Measurements from ENCODE around the gene TSPAN18. TPM values are rescaled to one million over a fixed set of nuclear protein-coding genes. Genes with fewer than 3 reads are reported as not detected.

Gene TSPAN18
- total RNA-seq, 1 donor from 2014 or later = 38.4 TPM

DNA sequence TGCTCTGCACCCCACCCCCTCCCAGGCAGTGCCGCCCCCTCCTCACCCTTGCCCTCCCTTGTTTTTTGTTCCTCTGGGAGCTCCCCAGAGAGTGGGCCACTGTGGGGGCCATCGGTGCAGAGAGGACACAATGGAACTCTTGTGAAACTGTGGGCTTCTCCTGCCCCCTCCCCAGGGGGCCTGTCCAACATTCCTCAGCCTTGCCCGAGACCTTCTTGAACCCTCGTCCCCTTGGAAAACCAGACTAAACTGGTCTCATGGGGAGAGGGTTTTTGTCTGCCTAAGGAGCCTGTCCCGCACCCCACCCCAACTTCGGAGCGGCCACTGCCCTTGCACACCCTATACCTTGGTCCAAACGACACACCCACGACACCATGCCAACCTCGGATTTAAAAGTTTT lies 72.2 kb downstream of the TSPAN18 start:
- no peaks in the 10 kb centered on the region for H3K4me1 ChIP-seq
- TF ChIP-seq, protein P1, sequence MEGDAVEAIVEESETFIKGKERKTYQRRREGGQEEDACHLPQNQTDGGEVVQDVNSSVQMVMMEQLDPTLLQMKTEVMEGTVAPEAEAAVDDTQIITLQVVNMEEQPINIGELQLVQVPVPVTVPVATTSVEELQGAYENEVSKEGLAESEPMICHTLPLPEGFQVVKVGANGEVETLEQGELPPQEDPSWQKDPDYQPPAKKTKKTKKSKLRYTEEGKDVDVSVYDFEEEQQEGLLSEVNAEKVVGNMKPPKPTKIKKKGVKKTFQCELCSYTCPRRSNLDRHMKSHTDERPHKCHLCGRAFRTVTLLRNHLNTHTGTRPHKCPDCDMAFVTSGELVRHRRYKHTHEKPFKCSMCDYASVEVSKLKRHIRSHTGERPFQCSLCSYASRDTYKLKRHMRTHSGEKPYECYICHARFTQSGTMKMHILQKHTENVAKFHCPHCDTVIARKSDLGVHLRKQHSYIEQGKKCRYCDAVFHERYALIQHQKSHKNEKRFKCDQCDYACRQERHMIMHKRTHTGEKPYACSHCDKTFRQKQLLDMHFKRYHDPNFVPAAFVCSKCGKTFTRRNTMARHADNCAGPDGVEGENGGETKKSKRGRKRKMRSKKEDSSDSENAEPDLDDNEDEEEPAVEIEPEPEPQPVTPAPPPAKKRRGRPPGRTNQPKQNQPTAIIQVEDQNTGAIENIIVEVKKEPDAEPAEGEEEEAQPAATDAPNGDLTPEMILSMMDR (IDR thresholded peaks at IDR 0.05) = no peak
- no peak overlapping the region for H3K27ac ChIP-seq
- no peaks in the 10 kb centered on the region for H3K36me3 ChIP-seq
- DNase-seq (no peak), ATAC-seq (no peak)
- H3K4me3 ChIP-seq = no peak overlapping the region
- H3K27me3 ChIP-seq (ENCODE audit: low read depth) = no peaks in the 10 kb centered on the region
- H3K9me3 ChIP-seq = no peaks in the 10 kb centered on the region
- intact Hi-C loops (cut with DNase I) = no loop called here

DNA sequence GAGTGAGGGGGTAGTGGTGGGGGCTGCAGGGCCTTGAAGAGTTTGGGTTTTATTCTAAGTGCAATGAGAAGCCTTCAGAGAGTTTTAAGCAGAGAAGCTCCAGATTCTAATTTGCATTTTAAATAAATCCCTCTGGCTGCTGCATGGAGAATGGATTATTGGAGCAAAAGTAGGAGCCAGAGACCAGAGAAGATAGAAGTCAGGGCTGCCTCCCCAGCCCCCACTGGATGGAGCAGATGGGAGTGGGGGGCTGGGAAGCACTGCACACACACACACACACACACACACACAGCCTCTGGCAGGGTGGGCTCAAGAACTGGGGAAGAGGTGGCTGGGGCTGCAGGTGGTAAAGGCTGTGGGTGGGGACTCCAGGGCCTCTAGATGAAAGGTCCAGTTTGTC lies 75.6 kb downstream of the TSPAN18 start:
- no peak overlapping the region for H3K4me3 ChIP-seq
- TF ChIP-seq, protein P1 (IDR thresholded peaks at IDR 0.05) = no peak
- no peaks in the 10 kb centered on the region for H3K36me3 ChIP-seq
- DNase-seq = no peak
- H3K9me3 ChIP-seq = no peaks in the 10 kb centered on the region
- no peaks in the 10 kb centered on the region for H3K4me1 ChIP-seq
- no peak overlapping the region for H3K27ac ChIP-seq
- intact Hi-C loops (cut with DNase I) = no loop called here
- H3K27me3 ChIP-seq (ENCODE audit: low read depth) = no peaks in the 10 kb centered on the region
- no peak for ATAC-seq

DNA sequence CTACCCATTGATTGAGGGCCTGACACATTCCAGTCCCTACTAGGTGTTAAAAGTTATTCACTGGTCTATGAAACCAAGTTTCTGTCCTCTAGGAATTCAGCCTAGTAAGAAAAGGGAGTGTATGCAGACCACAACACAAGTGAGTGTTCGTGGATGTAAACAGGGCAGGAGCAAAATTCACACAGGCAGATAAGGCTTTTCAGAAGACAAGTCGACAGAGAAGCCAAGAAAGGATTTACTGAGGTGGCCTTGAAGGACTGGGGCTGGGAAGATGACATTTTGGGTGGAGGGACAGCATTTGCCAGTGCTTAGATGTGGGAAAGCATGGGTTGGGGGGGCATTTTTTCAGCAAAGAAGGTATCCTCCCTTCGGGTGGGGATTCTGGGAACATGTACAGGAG lies 76.2 kb downstream of the TSPAN18 start:
- H3K36me3 ChIP-seq = no peaks in the 10 kb centered on the region
- TF ChIP-seq, protein P1 (IDR thresholded peaks at IDR 0.05) = no peak
- H3K27ac ChIP-seq = no peak overlapping the region
- no peaks in the 10 kb centered on the region for H3K27me3 ChIP-seq (ENCODE audit: low read depth)
- H3K4me3 ChIP-seq = no peak overlapping the region
- no peak for DNase-seq
- intact Hi-C loops (cut with DNase I) = no loop called here
- H3K4me1 ChIP-seq = no peaks in the 10 kb centered on the region
- no peak for ATAC-seq
- H3K9me3 ChIP-seq = no peaks in the 10 kb centered on the region

DNA sequence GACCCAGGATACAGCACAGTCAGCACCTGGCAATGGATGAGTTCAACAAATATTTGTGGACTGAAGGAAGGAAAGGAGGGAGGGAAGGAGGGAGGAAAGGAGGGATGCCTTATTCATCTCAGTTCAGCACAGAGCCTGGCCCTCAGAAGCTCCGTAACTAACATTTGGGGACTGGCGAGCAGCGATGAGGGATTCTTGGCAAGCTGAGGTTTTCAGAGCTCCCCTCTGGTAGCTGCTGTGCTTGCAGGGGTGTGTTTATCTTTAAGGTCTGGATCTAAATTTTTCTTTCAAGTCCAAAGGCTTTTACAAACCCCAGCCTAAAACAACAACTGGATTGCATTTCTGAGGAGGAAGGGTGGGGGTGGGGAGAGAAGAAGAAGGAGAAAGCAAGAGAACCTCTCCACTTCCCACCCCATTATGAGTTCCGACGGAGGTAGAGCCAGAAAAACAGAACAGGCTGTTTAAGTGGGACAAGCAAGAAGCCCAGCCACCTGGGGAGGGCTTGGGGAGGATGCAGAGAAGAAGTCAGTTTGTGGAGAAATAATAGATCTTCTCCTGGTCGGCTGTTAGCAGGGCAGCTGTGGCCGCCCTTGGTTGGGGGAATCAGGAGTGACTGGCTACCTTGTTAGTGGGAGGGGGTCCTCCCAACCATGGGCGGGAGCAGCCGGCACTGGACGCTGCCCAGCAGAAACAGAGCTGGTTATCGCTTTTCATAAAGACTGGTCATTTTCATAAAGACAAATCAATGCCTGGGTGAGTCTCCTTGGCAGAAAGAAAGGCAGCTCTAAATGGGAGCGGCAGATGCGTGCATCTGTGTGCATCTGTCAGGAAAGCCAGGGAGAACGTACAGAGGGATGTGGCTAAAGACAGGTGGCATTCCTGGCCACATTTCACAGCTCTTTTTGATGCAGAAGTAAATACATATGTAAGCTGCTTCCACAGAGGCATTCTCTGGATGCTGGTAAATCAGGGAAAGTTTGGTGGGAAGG lies 78.0 kb downstream of the TSPAN18 start:
- intact Hi-C loops (cut with DNase I) = no loop called here
- Histone ChIP-seq H3K36me3 (no peaks in the 10 kb centered on the region), H3K4me3 (no peak overlapping the region), H3K27ac (no peak overlapping the region), H3K4me1 (no peaks in the 10 kb centered on the region), H3K27me3 (ENCODE audit: low read depth) (no peaks in the 10 kb centered on the region), H3K9me3 (no peaks in the 10 kb centered on the region)
- no peak for DNase-seq
- TF ChIP-seq, protein P1 (IDR thresholded peaks at IDR 0.05) = no peak
- no peak for ATAC-seq

DNA sequence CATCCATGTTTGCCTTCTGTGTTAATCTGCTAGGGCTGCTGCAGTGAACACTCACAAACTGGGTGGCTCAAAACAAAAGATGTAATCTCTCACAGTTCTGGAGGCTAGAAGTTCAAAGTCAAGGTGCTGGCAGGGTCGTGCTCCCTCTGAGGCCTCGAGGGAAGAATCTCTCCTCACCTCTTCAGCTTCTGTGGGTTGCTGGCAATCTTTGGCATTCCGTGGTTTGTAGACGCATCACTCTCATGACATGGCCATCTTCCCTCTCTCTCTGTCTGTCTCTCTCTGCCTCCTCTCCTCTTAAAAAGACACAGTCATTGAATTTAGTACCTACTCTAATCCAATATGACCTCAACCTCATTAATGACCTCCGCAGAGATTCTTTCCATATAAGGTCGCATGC lies 78.8 kb downstream of the TSPAN18 start:
- no peaks in the 10 kb centered on the region for H3K36me3 ChIP-seq
- no peaks in the 10 kb centered on the region for H3K9me3 ChIP-seq
- DNase-seq (no peak), ATAC-seq (no peak)
- no peaks in the 10 kb centered on the region for H3K27me3 ChIP-seq (ENCODE audit: low read depth)
- intact Hi-C loops (cut with DNase I) = no loop called here
- TF ChIP-seq, protein P1 (IDR thresholded peaks at IDR 0.05) = no peak
- peaks cover 6% of the 10 kb centered on the region for H3K4me1 ChIP-seq
- no peak overlapping the region for H3K27ac ChIP-seq
- no peak overlapping the region for H3K4me3 ChIP-seq

Data from lower lobe of right lung (tissue), 2 donors.